ENCODE data around the gene LDB3.
A peak's percentile ranks its signal among the peaks of the same experiment; 100 is the strongest.

Gene LDB3

GRCh38 chr10:86706401-86706841 is 38.1 kb downstream of the LDB3 start:
- no peak for DNase-seq (ENCODE audit: low spot score)

GRCh38 chr10:86706977-86707376 is 38.7 kb downstream of the LDB3 start:
- no peak for DNase-seq (ENCODE audit: low spot score)

GRCh38 chr10:86707505-86707904 is 39.2 kb downstream of the LDB3 start:
- DNase-seq (ENCODE audit: low spot score) = no peak

GRCh38 chr10:86708068-86708782 is 39.9 kb downstream of the LDB3 start:
- no peak for DNase-seq (ENCODE audit: low spot score)

- no peak for DNase-seq (ENCODE audit: low spot score)
Measured at GRCh38 chr10:86708783-86709380, 40.6 kb downstream of the LDB3 start.

- DNase-seq (ENCODE audit: low spot score) = no peak
Measured at GRCh38 chr10:86709396-86710185, 41.3 kb downstream of the LDB3 start.

GRCh38 chr10:86710987-86711512 is 42.7 kb downstream of the LDB3 start:
- DNase-seq (ENCODE audit: low spot score) = peak; percentile 89

- peak; percentile 35 for DNase-seq (ENCODE audit: low spot score)
Measured at GRCh38 chr10:86711513-86712316, 43.4 kb downstream of the LDB3 start.

- no peak for DNase-seq (ENCODE audit: low spot score)
Measured at GRCh38 chr10:86712317-86712707, 44.0 kb downstream of the LDB3 start.

- DNase-seq (ENCODE audit: low spot score) = no peak
Measured at GRCh38 chr10:86715156-86715795, 47.0 kb downstream of the LDB3 start.

- no peak for DNase-seq (ENCODE audit: low spot score)
Measured at GRCh38 chr10:86715836-86716235, 47.5 kb downstream of the LDB3 start.

GRCh38 chr10:86716466-86716865 is 48.2 kb downstream of the LDB3 start:
- DNase-seq (ENCODE audit: low spot score) = no peak

GRCh38 chr10:86718556-86718955 is 50.2 kb downstream of the LDB3 start:
- DNase-seq (ENCODE audit: low spot score) = no peak

- no peak for DNase-seq (ENCODE audit: low spot score)
Measured at GRCh38 chr10:86721232-86721631, 52.9 kb downstream of the LDB3 start.

- no peak for DNase-seq (ENCODE audit: low spot score)
Measured at GRCh38 chr10:86723009-86723408, 54.7 kb downstream of the LDB3 start.

- no peak for DNase-seq (ENCODE audit: low spot score)
Measured at GRCh38 chr10:86724445-86724844, 56.1 kb downstream of the LDB3 start.

- no peak for DNase-seq (ENCODE audit: low spot score)
Measured at GRCh38 chr10:86725980-86726676, 57.8 kb downstream of the LDB3 start.

GRCh38 chr10:86726677-86726999 is 58.3 kb downstream of the LDB3 start:
- no peak for DNase-seq (ENCODE audit: low spot score)

- DNase-seq (ENCODE audit: low spot score) = no peak
Measured at GRCh38 chr10:86727470-86727869, 59.2 kb downstream of the LDB3 start.

GRCh38 chr10:86728056-86728455 is 59.7 kb downstream of the LDB3 start:
- DNase-seq (ENCODE audit: low spot score) = no peak

- no peak for DNase-seq (ENCODE audit: low spot score)
Measured at GRCh38 chr10:86729677-86730076, 61.4 kb downstream of the LDB3 start.
